Globus pallidus (tissue), 1 donor: ENCODE data around the gene TAF13.
"Not testable (repeated sequence)": the region's sequence is repeated elsewhere in the genome, so short reads cannot be mapped to it uniquely, and the experiment has no call there.

Experiments
- DNase-seq: peaks from one replicate; pipeline ENCODE4 v3.0.0-alpha.2; 2015; ENCODE audit warnings: low spot score

The TAF13 gene

GRCh38 chr1:109046671-109047070, 29.1 kb downstream of the TAF13 start:
- DNase-seq: no peak

DNA sequence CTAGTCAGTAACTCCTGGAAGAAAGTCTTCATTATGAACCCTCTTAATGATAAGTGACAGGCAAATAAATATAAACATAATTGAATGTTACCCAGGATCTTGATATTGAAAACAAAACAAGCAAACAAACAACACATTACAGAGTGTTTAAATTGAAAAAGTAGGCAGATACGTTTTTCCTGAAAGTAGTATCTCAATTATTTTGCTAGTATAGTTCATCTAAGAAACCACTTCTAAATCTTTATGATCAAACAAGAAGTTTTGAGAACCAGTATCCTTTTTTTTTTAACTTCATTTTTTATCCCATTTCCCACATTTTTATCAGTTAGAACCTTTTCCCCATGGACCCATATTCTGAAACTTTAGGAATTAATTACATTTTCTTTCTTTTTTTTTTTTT, 30.2 kb downstream of the TAF13 start:
- DNase-seq: no peak

DNA sequence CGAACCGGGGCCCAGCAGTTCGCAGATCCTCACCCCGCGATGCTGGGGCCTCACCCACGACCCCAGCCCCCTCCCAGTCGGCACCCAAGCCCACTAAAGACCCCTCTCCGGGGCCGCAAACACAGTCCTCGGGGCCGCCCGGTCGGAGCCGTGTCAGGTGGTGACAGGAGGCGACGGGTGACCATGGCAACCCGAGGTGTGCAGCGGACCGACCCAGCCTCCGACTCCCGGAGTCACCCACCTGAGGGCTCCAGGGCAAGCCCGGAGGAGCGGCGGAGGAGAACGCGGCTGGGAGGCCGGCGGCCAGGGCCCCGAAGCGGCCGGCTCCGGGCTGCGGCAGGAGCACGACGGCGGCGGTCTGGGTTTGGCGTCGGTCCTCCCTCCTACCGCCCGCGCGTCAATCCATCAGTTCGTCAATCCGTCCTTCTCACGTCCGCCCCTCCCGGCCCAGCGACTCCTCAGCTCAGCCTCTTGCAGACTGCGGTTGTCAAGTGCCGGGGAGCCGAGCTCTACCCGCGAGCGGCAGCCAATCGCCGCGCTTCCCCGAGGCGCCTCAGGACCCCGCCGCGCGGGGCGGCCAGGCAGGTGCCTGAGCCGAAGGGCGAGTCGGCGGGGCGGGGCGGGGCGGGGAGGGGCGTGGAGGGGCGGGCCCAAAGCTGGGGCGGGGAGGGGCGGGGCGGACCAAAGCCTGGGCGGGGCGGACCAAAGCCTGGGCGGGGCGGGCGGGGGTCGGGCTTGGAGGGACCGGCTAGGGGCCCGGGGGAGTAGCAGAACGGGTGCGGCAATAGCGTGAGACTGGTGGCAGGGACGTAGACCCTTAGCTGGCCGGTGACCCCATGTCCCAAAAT, 34.0 kb downstream of the TAF13 start, which contains the start of gene WDR47:
WDR47 (minus strand) TSS at position 482 of the 848 bp plus-strand sequence. CDS start 18,590 bp downstream, outside the sequence.
- DNase-seq: peak; percentile 94

DNA sequence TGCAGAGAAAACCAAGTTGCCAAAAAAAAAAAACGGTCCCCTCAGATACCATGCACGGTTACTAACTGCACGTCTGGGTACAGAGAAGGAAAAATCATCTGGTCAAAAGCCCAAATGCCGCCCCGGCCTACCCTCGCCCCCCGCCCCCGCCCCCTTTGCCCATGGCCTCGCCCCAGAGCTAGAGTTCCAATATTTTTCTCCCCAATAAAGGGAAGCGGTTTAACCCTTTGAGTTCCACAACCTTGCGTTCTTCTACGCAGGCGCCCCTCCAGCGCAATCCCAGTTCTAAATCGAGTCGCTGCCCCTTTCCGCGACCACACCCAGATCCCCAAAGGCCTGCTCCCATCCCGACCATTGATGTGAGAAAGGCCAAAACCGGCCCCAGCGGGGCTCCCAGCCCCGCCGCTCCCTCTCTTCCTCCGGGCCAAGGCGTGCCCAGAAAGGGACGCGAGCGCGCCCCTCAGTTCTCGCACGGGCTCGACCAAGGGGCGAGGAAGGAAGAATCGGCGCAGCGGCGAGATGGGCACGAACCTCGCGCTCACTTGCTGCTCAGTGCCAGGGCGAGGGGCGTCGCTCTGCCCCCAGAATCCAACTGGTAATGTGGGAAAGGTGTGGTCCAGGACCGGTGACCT, 34.7 kb downstream of the TAF13 start:
- DNase-seq: peak; percentile 20

GRCh38 chr1:109040627-109040988, 35.2 kb downstream of the TAF13 start:
- DNase-seq: peak; percentile 30

GRCh38 chr1:109034382-109034781, 41.4 kb downstream of the TAF13 start:
- DNase-seq: no peak

DNA sequence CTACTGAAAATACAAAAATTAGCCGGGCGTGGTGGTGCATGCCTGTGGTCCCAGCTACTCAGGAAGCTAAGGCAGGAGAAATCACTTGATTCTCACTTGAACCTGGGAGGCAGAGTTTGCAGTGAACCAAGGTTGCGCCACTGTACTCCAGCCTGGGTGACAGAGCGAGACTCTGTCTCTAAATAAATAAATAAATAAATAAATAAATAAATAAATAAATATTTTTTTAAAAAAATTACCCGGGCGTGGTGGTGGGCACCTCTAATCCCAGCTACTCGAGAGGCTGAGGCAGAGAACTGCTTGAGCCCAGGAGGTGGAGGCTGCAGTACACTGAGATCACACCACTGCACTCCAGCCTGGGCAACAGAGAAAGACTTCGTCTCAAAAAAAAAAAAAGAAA, 46.3 kb downstream of the TAF13 start:
- not testable (repeated sequence) for DNase-seq

- DNase-seq: no peak
Observed at GRCh38 chr1:109027841-109028240, 48.0 kb downstream of the TAF13 start.

DNA sequence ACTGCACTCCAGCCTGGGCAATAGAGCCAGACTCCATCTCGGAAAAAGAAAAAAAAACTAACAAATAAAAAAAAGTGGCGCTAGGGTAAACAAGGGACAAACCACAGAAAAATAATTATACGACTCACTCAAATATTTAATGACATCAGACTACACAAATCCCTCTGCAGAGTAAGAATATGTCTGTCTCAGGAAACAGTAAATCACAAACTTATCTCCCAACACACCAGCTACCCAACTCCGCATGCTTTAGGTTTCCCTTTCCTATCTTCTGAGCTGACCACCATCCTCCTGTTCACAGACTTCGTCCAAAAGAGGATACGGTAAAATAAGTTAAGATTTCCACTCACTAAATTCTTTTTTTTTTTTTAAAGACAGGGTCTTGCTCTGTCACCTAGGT, 50.1 kb downstream of the TAF13 start:
- DNase-seq: no peak

DNA sequence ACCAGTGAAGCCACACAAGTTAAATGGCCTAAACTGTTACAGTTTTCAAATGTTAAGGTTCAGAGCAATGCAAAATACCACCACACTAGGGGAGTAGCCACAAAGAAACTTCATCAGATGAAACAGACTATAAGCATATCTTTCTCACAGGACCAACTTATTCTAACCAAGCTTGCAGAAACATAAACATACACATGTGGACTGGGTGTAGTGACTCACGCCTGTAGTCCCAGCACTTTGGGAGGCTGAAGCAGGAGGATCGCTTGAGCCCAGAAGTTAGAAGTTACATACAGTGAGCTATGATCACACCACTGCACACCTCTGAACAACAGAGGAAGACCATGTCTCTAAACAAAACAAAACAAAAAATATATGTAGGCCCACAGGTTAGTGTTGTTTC, 51.2 kb downstream of the TAF13 start:
- DNase-seq: no peak

GRCh38 chr1:109020693-109021257, 55.0 kb downstream of the TAF13 start:
- peak; percentile 14 for DNase-seq

GRCh38 chr1:109017719-109018118, 58.1 kb downstream of the TAF13 start:
- DNase-seq: not testable (repeated sequence)

- no peak for DNase-seq
Observed at GRCh38 chr1:109017134-109017533, 58.7 kb downstream of the TAF13 start.
